Esophagus squamous epithelium (tissue), 4 donors: Measurements from ENCODE around the gene DPEP1.

Experiments
- POLR2A ChIP-seq, 4 donors: fragments of 450-650 bp; IDR thresholded peaks; one replicate each; pipeline ENCODE4 v1.6.1; 2017; ENCODE audit warnings: antibody characterized with exemption in 4 of 4, mild to moderate bottlenecking in 4 of 4, moderate library complexity in 3 of 4
- TF ChIP-seq, protein P1 (sequence below), 6 experiments: fragments of 450-650 bp in 4 of 6; fragments of 200-600 bp in 2 of 6; sonication (generic) in 2 of 6; IDR thresholded peaks; one replicate each; pipeline ENCODE4 v1.5.1; 2016 to 2019; ENCODE audit warnings: antibody characterized with exemption in 6 of 6, mild to moderate bottlenecking in 4 of 6, moderate library complexity in 4 of 6

DNA sequence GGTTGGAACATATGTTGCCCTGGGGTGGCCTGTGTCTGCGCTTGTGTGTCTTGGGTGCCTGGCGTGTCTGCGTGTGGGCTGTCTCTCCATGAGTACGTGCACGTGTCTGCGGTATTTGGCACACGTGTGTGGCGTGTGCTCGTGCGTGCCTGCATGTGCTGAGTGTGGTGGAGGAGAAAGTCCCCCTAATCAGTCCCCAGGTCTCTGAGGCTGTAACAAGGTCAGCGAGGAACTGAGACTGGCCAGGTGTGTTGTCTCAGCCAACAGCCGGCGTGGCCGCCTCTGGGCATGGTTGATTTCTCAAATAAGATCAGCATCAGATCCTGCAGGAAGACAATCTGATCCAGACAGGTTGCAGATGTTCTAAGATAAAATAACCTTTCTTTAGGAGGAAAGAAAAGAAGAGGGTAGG is 41.4 kb upstream of the DPEP1 start:
- no peak for TF ChIP-seq POLR2A (IDR thresholded peaks at IDR 0.05)
- TF ChIP-seq, protein P1, sequence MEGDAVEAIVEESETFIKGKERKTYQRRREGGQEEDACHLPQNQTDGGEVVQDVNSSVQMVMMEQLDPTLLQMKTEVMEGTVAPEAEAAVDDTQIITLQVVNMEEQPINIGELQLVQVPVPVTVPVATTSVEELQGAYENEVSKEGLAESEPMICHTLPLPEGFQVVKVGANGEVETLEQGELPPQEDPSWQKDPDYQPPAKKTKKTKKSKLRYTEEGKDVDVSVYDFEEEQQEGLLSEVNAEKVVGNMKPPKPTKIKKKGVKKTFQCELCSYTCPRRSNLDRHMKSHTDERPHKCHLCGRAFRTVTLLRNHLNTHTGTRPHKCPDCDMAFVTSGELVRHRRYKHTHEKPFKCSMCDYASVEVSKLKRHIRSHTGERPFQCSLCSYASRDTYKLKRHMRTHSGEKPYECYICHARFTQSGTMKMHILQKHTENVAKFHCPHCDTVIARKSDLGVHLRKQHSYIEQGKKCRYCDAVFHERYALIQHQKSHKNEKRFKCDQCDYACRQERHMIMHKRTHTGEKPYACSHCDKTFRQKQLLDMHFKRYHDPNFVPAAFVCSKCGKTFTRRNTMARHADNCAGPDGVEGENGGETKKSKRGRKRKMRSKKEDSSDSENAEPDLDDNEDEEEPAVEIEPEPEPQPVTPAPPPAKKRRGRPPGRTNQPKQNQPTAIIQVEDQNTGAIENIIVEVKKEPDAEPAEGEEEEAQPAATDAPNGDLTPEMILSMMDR (IDR thresholded peaks at IDR 0.05) = no peak
